Stimulated activated CD4-positive, alpha-beta T cell treated with anti-CD3 and anti-CD28 coated beads, Interleukin-12 subunit alpha, Interleukin-12 subunit beta, amount 100 ng/mL, for 24 hours (primary cell): ENCODE results near the gene LGMN.
"Not testable (repeated sequence)": the region's sequence is repeated elsewhere in the genome, so short reads cannot be mapped to it uniquely, and the experiment has no call there.

Source experiments
- DNase-seq, 2 experiments: peaks; one replicate each; pipeline ENCODE4 v3.0.0-alpha.2; 2020; ENCODE audit warnings: low read depth in 2 of 2

Gene LGMN

GRCh38 chr14:92763666-92764631 lies 15.5 kb upstream of the LGMN start:
- DNase-seq, result not testable (repeated sequence)

DNA sequence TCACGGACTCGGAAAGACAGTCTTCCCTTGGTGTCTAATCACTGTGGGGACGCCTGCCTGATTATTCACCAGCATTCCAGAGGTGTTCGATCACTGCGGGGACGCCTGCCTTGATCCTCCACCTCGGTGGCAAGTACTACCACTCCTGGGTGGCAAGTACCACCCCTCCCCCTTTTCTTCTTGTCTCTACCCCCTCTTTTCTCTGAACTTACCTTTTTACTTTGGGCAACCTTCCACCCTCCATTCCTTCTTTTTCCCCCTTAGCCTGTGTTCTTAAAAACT lies 12.0 kb upstream of the LGMN start:
- DNase-seq, result no peak

GRCh38 chr14:92759679-92760523 lies 11.5 kb upstream of the LGMN start:
- no peak for DNase-seq

- no peak for DNase-seq
Measured at GRCh38 chr14:92759300-92759678, 10.9 kb upstream of the LGMN start.

DNA sequence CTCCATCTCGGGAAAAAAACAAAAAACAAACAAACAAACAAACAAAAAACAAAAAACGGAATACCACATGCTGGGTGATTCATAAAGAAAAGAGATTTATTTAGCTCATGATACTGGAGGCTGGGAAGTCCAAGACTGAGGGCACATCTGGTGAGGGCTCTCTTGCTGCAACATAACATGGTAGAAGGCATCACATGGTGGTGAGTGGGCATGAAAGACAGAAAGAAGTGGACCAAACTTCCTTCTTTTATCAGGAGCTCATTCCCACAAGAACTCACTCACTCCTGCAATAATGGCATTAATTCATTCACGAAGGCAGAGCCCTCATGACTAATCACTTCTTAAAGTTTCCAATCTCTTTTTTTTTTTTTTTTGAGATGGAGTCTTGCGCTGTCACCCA lies 8.0 kb upstream of the LGMN start:
- DNase-seq, result no peak

DNA sequence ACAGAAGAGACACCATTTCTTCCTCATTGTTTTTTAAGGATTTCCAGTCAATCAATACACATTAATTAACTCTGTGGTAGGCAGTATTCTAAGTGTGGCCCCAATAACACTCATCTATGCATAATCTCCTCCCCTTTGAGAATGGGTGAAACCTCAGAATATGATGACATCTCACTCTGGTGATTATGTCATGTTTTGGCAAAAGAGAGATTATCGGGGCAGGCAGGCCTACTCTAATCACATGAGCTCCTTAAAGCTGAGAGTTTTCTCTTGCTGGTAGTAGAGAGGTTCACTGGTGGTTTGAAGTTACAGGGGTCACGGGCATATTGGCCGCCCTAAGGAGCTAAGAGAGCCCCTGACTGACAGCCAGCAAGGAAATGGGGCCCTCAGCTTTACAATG lies 7.1 kb upstream of the LGMN start:
- DNase-seq, result no peak

- DNase-seq, result no peak
Measured at GRCh38 chr14:92754966-92755365, 6.5 kb upstream of the LGMN start.

DNA sequence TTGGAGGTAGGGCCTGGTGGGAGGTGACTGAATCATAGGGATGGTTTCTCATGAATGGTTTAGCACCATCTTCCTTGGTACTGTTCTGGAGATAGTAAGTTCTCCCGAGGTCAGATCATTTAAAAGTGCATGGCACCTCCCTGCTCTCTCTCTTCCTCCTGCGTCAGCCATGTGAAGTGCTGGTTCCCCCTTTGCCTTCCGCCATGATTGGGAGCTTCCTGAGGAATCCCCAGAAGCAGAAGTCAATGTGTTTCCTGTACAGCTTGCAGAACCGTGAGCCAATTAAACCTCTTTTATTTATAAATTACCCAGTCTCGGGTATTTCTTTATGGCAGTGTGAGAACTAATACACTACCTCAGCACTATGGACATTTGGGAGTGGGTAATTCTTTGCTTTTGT lies 4.8 kb upstream of the LGMN start:
- no peak for DNase-seq

GRCh38 chr14:92751819-92752218 lies 3.4 kb upstream of the LGMN start:
- DNase-seq, result no peak

GRCh38 chr14:92750994-92751400 lies 2.6 kb upstream of the LGMN start:
- DNase-seq, result no peak

DNA sequence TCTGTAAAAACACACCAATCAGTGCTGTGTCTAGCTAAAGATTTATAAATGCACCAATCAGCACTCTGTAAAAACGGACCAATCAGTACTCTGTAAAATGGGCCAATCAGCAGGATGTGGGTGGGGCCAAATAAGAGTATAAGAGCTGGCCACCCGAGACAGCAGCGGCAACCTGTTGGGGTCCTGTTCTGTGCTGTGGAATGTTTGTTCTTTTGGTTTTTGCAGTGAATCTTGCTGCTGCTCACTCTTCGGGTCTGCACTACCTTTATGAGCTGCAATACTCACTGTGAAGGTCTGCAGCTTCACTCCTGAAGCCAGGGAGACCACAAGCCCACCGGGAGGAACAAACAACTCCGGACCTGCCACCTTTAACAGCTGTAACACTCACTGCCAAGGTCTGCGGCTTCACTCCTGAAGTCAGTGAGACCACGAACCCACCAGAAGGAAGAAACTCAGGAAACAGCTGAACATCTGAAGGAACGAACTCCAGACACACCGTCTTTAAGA lies 1.8 kb upstream of the LGMN start:
- DNase-seq, result not testable (repeated sequence)

GRCh38 chr14:92747701-92748258 lies 647 bp downstream of the LGMN start:
- DNase-seq, result no peak

DNA sequence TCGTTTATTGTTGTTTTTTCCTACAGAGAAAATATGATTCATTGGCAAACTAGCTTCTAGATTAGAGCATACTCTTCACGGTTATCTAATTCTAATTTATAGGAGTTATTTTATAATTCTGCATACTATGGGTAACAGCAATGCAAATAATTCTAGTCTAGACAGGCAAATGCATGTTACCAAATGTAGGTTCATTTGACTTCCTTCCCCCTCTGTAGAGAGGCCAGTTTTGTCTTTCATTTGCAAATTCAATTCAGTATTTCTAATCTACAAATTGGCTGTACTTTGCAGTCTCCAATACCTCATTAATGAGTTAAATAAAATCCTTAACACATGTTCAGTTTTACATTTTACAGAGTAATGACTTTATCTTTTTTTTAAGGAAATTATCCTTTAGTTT lies 4.2 kb downstream of the LGMN start:
- DNase-seq, result no peak

GRCh38 chr14:92740440-92740839 lies 8.0 kb downstream of the LGMN start:
- no peak for DNase-seq

GRCh38 chr14:92737619-92738188 lies 10.7 kb downstream of the LGMN start:
- DNase-seq, result no peak

GRCh38 chr14:92737206-92737605 lies 11.2 kb downstream of the LGMN start:
- no peak for DNase-seq

DNA sequence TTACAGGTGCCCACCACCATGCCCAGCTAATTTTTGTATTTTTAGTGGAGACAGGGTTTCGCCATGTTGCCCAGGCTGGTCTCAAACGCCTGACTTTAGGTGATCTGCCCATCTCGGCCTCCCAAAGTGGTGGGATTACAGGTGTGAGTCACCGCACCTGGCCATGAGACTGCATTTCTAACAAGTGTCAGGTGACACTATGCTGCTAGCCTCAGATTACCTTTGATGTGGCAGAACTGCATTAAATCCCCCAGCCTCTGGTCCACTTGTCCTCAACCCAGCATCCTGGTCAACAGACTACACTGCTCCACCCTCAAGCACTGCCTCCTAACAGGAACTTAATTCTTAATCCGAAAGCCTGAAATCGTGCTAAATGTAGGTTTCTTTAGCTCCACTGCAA lies 13.1 kb downstream of the LGMN start:
- no peak for DNase-seq

DNA sequence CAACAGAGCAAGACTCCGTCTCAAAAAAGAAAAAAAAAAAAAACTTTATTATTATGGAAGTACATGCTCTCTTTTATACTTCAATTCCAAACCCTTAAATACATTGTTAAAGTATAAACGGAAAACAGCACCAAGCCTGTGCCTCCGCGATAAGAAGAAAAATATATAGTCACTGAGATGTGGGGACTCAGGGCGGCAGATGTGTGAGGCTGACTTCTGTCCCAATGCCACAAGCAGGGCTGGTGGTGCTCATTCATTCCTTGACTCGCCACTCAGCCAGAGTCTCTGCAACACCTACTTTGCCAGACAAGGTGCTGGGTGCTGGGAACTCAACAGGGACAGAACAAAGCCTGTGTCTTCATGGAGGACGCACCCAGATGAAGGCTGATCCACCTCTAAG lies 13.8 kb downstream of the LGMN start:
- no peak for DNase-seq

GRCh38 chr14:92733007-92733406 lies 15.4 kb downstream of the LGMN start:
- DNase-seq, result no peak

DNA sequence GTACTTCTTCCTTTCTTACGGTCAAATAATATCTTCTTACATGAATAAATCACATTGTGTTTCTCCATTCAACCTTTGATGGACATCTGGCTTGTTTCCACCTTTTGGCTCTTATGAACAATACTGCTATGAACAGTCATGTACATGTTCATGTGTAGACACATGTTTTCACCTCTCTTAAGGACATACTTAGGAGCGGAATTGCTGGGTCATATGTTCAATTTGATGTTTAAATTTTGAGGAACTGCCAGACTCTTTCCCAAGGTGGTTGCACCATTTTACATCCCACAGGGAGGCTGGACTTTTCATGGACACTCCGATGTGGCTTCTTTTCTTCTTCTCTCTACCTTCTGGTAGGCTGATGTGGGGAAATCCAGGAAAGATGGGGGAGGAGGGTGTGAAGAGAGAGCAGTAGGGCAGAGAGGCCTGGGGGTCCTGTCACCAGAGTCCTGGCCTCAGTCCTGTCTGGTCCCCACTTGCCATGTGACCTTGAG lies 16.8 kb downstream of the LGMN start:
- no peak for DNase-seq

- DNase-seq, result no peak
Measured at GRCh38 chr14:92729634-92730358, 18.6 kb downstream of the LGMN start.
